Sigmoid colon (tissue), 7 donors: ENCODE data around the gene DENND5B. TPM values are rescaled to one million over a fixed set of nuclear protein-coding genes. Genes with fewer than 3 reads are reported as not detected.
A peak's percentile ranks its signal among the peaks of the same experiment; 100 is the strongest.
"Not testable (repeated sequence)": the region's sequence is repeated elsewhere in the genome, so short reads cannot be mapped to it uniquely, and the experiment has no call there.

Source experiments
- DNase-seq: peaks from one replicate; pipeline ENCODE4 v3.0.0-alpha.2; 2019
- H3K27ac ChIP-seq, 4 donors: fragments of 200-600 bp; sonication (generic); one replicate each; pipeline ENCODE4 v1.5.1; 2016 to 2019; ENCODE audit warnings: mild to moderate bottlenecking in 1 of 4
- H3K27me3 ChIP-seq, 3 donors: fragments of 200-600 bp; sonication (generic); one replicate each; pipeline ENCODE4 v1.5.1; 2019; ENCODE audit warnings: mild to moderate bottlenecking in 1 of 3
- H3K36me3 ChIP-seq, 4 donors: fragments of 200-600 bp; sonication (generic); one replicate each; pipeline ENCODE4 v1.5.1; 2016 to 2019
- H3K4me1 ChIP-seq, 4 donors: fragments of 200-600 bp; sonication (generic); one replicate each; pipeline ENCODE4 v1.5.1; 2017 to 2019
- H3K4me3 ChIP-seq, 4 donors: fragments of 200-600 bp; sonication (generic); one replicate each; pipeline ENCODE4 v1.5.1; 2017 to 2019; ENCODE audit warnings: mild to moderate bottlenecking in 2 of 4, moderate library complexity in 1 of 4
- H3K9me3 ChIP-seq, 4 donors: fragments of 200-600 bp in 3 of 4; sonication (generic) in 3 of 4; one replicate each; pipeline versions ENCODE4 v1.5.1 to v1.6.1; 2013 to 2019
- EP300 ChIP-seq, 4 donors: sonication (generic); formaldehyde crosslinking; IDR thresholded peaks; one replicate each; pipeline ENCODE4 v1.6.1; 2017; ENCODE audit warnings: antibody characterized with exemption in 4 of 4
- POLR2A ChIP-seq, 2 donors: fragments of 450-650 bp; IDR thresholded peaks; one replicate each; pipeline ENCODE4 v1.6.1; 2016; ENCODE audit warnings: antibody characterized with exemption in 2 of 2, mild to moderate bottlenecking in 2 of 2, moderate library complexity in 2 of 2
- POLR2AphosphoS5 ChIP-seq, 4 donors: sonication (generic); formaldehyde crosslinking; IDR thresholded peaks; one replicate each; pipeline ENCODE4 v1.6.1; 2017; ENCODE audit warnings: antibody characterized with exemption in 4 of 4
- WGBS, 2 donors: extraction: QIAGEN DNeasy Blood & Tissue Kit; methylation state at CpG; one replicate each; pipeline ENCODE4 v1.1.7; 2013; 5-methylcytosine and 5-hydroxymethylcytosine counted together
- intact Hi-C: fragments of 100-400 bp; cut with DNase I; formaldehyde crosslinking; loops from one replicate; pipeline ENCODE4 v1.15.1; 2023
- polyA plus RNA-seq, 3 donors: library from polyadenylated mRNA; stranded (reverse); fragments of 200-250 nt; gene quantifications; one replicate each; pipeline ENCODE4 v1.2.3, GENCODE V29; 2013
- total RNA-seq, 4 donors: library from RNA; depleted of rRNA; stranded (reverse); fragments of >200 nt; gene quantifications; one replicate each; pipeline ENCODE4 v1.1.0, GENCODE V29; 2016
- TF ChIP-seq, protein P1 (sequence below), 4 experiments: fragments of 450-650 bp in 3 of 4; fragments of 200-600 bp in 1 of 4; IDR thresholded peaks; one replicate each; pipeline ENCODE4 v1.5.1; 2016 to 2019; ENCODE audit warnings: antibody characterized with exemption in 4 of 4, mild to moderate bottlenecking in 3 of 4, moderate library complexity in 2 of 4
- donor health status: healthy with polysubstance abuse.
- donor health status: Bipolar disorder and iron deficiency.
- donor health status: healthy.

Gene DENND5B
- total and polyA plus RNA-seq, 7 donors: 2.4 to 34.3 (median 19.5) TPM

DNA sequence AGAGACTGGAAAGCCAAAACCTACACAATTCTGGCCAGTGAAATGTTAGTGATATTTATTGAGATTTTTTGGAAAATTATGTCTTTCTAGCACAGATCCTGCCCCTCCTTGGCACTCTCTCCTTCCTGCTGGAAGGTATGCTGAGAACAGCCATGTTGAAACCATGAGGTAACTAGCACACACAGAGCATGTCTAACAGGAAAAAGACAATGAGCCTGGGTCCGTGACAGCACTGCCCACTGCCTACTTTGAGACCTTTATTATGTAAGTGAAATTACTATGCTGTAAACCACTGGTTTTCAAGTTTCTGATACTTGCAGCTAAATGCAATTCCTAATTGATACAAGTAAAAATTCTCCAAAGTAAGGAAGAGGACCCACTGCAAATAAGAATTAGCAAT lies 183.4 kb downstream of the DENND5B start:
- no peak for TF ChIP-seq POLR2AphosphoS5 (IDR thresholded peaks at IDR 0.05)
- TF ChIP-seq POLR2A (IDR thresholded peaks at IDR 0.05): no peak
- TF ChIP-seq, protein P1, sequence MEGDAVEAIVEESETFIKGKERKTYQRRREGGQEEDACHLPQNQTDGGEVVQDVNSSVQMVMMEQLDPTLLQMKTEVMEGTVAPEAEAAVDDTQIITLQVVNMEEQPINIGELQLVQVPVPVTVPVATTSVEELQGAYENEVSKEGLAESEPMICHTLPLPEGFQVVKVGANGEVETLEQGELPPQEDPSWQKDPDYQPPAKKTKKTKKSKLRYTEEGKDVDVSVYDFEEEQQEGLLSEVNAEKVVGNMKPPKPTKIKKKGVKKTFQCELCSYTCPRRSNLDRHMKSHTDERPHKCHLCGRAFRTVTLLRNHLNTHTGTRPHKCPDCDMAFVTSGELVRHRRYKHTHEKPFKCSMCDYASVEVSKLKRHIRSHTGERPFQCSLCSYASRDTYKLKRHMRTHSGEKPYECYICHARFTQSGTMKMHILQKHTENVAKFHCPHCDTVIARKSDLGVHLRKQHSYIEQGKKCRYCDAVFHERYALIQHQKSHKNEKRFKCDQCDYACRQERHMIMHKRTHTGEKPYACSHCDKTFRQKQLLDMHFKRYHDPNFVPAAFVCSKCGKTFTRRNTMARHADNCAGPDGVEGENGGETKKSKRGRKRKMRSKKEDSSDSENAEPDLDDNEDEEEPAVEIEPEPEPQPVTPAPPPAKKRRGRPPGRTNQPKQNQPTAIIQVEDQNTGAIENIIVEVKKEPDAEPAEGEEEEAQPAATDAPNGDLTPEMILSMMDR (IDR thresholded peaks at IDR 0.05): no peak
- TF ChIP-seq EP300 (IDR thresholded peaks at IDR 0.05): no peak
- no peaks in the 10 kb centered on the region for H3K4me1 ChIP-seq
- no peak overlapping the region for H3K4me3 ChIP-seq
- DNase-seq: no peak
- H3K9me3 ChIP-seq: no peaks in the 10 kb centered on the region
- no peaks in the 10 kb centered on the region for H3K27me3 ChIP-seq
- WGBS, 2 donors: 78 to 84% methylated on average over 1 of the region's 1 CpG
- H3K36me3 ChIP-seq: peaks cover 0 to 24% (median 0%) of the 10 kb centered on the region in 4 donors
- H3K27ac ChIP-seq: no peak overlapping the region
- intact Hi-C loops: no loop called here

DNA sequence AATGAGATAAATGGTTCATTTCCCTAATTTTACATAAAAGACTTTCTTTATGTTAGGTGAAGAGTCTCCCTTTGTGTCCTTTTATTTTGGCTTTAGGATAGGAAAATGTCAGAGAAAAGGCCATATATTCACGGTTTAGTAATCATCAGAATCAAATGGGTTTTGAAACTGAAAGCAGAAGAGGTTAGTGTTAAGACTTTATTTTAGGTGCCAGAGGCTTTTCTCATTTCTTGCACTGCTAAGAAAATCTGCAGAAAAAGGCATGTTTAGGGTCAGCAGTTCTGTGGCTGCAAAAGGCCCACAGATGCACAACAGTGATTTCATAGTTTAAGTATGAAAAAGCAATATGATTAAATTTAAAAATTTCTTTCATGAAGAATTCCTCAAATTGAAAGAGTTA lies 184.6 kb downstream of the DENND5B start:
- no peaks in the 10 kb centered on the region for H3K9me3 ChIP-seq
- no peak overlapping the region for H3K4me3 ChIP-seq
- DNase-seq: no peak
- H3K27ac ChIP-seq: no peak overlapping the region
- 46 to 65% methylated on average over 1 of the region's 1 CpG for WGBS, 2 donors
- H3K27me3 ChIP-seq: no peaks in the 10 kb centered on the region
- peaks cover 0 to 23% (median 2%) of the 10 kb centered on the region in 4 donors for H3K36me3 ChIP-seq
- intact Hi-C loops: no loop called here
- no peaks in the 10 kb centered on the region for H3K4me1 ChIP-seq
- TF ChIP-seq EP300 (IDR thresholded peaks at IDR 0.05) (no peak), POLR2A (IDR thresholded peaks at IDR 0.05) (no peak), POLR2AphosphoS5 (IDR thresholded peaks at IDR 0.05) (no peak)
- TF ChIP-seq, protein P1 (IDR thresholded peaks at IDR 0.05): no peak

DNA sequence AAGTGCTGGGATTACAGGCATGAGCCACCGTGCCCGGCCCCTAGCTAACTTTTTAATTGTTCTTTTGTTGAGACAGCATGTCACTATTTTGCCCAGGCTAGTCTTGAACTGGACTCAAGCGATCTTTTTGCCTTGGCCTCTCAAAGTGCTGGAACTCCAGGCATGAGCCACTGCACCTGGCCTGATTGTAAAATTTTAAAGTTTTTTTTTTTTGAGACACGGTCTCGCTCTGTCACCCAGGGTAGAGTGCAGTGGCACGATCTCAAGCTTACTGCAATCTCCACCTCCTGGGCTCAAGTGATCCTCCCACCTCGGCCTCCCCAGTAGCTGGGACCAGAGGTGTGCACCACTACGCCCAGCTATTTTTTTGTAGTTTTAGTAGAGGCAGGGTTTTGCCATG lies 185.9 kb downstream of the DENND5B start:
- Histone ChIP-seq H3K4me3 (no peak overlapping the region), H3K36me3 (peaks cover 0 to 23% (median 3%) of the 10 kb centered on the region in 4 donors), H3K4me1 (no peaks in the 10 kb centered on the region), H3K27ac (no peak overlapping the region), H3K9me3 (no peaks in the 10 kb centered on the region), H3K27me3 (no peaks in the 10 kb centered on the region)
- WGBS, 2 donors: 87 to 91% methylated on average over 8 of the region's 8 CpGs
- TF ChIP-seq, protein P1 (IDR thresholded peaks at IDR 0.05): no peak
- no peak for TF ChIP-seq POLR2A (IDR thresholded peaks at IDR 0.05)
- TF ChIP-seq EP300 (IDR thresholded peaks at IDR 0.05): no peak
- no peak for TF ChIP-seq POLR2AphosphoS5 (IDR thresholded peaks at IDR 0.05)
- intact Hi-C loops: no loop called here
- DNase-seq: no peak

DNA sequence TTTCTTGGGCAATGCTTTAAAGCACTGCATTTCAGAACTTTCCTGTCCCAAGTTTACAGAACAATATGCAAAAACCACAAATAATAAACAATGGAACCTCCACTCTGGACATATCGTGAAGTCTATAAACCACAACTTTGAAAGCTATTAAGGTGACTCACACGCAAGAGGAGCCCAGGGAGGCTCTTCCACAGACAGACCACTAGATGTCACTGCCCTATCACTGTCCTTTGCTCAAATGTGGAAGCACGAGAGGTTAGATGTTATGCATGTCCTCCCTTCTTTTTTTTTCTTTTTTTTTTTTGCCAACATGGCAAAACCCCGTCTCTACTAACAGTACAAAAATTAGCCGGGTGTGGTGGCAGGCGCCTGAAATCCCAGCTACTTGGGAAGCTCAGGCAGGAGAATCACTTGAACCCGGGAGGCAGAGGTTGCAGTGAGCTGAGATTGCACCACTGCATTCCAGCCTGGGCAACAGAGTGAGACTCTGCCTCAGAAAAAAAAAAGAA lies 187.8 kb downstream of the DENND5B start:
- H3K4me1 ChIP-seq, H3K4me3 ChIP-seq, H3K27ac ChIP-seq, H3K27me3 ChIP-seq, H3K9me3 ChIP-seq: not testable (repeated sequence)
- DNase-seq: peak; percentile 76
- TF ChIP-seq POLR2AphosphoS5 (IDR thresholded peaks at IDR 0.05): peak in 2 of 4 donors; percentile 37 to 50
- TF ChIP-seq, protein P1 (IDR thresholded peaks at IDR 0.05): peak; percentile 80 to 85 (median 85)
- 11% methylated on average over 7 of the region's 7 CpGs for WGBS, 2 donors
- H3K36me3 ChIP-seq: peaks cover 0 to 29% (median 3%) of the 10 kb centered on the region in 4 donors
- intact Hi-C loops: loop anchor here (1.0 kb wide), 1 partner anchor 233 kb away; no protein-coding TSS in a partner anchor

DNA sequence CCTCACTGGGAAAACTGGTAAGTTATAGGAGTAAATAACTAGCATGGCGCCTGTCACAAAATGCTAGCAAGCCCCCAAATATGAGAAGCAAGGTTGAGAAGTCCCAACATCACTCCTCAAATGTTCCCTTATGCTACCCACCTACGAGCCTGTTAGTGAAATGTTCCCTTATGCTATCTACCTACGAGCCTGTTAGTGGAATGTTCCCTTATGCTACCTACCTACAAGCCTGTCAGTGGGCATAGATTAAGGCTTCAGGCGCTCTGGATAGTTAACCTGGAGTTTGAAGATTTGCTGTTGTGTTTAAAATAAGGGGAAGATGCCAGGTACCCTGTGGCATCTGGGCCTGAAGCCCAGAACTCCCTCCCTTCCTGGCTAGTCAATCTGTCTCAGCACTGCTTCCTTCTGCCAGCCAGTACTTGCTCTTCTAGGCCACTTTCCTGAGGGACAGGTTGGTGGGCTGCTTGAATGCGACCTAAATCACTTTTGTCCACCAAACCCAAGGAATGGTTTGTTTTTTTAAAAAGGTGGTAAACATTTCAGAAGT lies 197.9 kb downstream of the DENND5B start:
- H3K9me3 ChIP-seq: no peaks in the 10 kb centered on the region
- H3K27me3 ChIP-seq: no peaks in the 10 kb centered on the region
- intact Hi-C loops: no loop called here
- WGBS, 2 donors: 93 to 94% methylated on average over 5 of the region's 5 CpGs
- no peak overlapping the region for H3K27ac ChIP-seq
- no peak overlapping the region for H3K4me3 ChIP-seq
- TF ChIP-seq POLR2AphosphoS5 (IDR thresholded peaks at IDR 0.05): no peak
- no peak for TF ChIP-seq EP300 (IDR thresholded peaks at IDR 0.05)
- TF ChIP-seq POLR2A (IDR thresholded peaks at IDR 0.05): no peak
- TF ChIP-seq, protein P1 (IDR thresholded peaks at IDR 0.05): no peak
- peaks cover 0 to 64% (median 9%) of the 10 kb centered on the region in 4 donors for H3K36me3 ChIP-seq
- DNase-seq: no peak
- no peaks in the 10 kb centered on the region for H3K4me1 ChIP-seq
